Amniotic stem cell (primary cell): Measurements from ENCODE around the gene PDK4.
"Not testable (repeated sequence)": the region's sequence is repeated elsewhere in the genome, so short reads cannot be mapped to it uniquely, and the experiment has no call there.

ENCODE experiments used
- DNase-seq: peaks from one replicate; lab custom pipeline; 2025; lab: John Stamatoyannopoulos, UW

PDK4 gene

GRCh38 chr7:95569720-95570119, 26.6 kb downstream of the PDK4 start:
- no peak for DNase-seq

GRCh38 chr7:95560674-95561073, 35.6 kb downstream of the PDK4 start:
- no peak for DNase-seq

DNA sequence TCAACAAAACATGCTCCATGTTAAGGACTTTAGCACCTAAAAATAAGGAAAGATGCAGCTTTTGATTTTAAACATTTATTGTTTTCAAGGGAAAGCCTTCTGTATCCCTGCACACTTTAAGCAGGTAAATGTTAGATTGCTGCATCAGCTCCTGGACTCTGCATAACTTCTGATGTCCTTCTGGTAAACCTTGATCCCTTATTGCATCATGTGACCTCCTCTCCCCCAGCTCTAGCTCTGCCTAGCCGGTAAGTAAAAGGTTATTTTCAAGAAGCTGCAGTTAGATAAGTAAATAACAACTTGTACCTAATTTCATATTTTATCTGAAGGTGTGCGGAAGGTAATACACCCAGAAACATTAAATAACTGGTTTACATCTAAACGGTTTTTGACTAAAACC, 37.5 kb downstream of the PDK4 start:
- no peak for DNase-seq

DNA sequence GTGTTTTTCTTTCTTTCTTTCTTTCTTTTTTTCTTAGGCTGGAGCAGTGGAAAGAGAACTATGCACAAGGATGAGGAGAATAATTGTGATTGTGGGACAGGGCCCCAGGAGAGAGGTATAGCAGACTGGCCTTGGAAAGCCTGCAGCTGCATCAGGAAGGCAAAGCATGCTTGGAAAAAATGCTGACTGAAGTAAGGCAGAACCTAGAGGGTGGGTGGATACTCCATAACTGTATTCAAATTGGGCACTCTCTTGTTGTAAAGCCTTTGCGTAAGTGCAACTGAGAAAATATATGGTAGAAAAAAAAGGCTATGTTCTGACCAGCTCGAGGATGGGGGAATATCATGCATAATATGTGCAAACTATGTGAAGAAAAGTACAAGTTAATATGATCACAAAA, 39.5 kb downstream of the PDK4 start:
- DNase-seq: no peak

- DNase-seq: no peak
Measured at GRCh38 chr7:95553939-95554338, 42.4 kb downstream of the PDK4 start.

- not testable (repeated sequence) for DNase-seq
Measured at GRCh38 chr7:95552010-95552926, 44.0 kb downstream of the PDK4 start.

GRCh38 chr7:95550546-95550945, 45.8 kb downstream of the PDK4 start:
- no peak for DNase-seq

- no peak for DNase-seq
Measured at GRCh38 chr7:95549818-95550529, 46.3 kb downstream of the PDK4 start.

GRCh38 chr7:95547361-95548348, 48.7 kb downstream of the PDK4 start:
- DNase-seq: no peak

DNA sequence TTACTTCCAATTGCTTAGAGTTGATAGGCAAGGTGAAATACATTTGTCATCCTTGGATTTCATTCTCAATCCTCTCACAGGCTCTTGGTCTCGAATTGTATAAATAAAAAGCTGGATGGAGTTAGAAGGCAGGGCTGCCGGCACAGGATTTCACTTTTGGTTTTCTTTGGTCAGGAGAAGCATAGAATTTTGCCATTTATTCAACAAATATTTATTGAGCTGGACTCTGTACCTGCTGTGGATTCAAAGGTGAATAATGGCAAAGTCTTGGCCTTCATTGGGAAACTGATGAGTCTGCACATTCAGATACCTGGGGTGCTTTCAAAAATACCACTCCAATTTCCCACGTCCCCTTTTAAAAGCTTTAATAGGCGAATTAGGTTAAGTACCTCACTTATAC, 49.7 kb downstream of the PDK4 start:
- no peak for DNase-seq

DNA sequence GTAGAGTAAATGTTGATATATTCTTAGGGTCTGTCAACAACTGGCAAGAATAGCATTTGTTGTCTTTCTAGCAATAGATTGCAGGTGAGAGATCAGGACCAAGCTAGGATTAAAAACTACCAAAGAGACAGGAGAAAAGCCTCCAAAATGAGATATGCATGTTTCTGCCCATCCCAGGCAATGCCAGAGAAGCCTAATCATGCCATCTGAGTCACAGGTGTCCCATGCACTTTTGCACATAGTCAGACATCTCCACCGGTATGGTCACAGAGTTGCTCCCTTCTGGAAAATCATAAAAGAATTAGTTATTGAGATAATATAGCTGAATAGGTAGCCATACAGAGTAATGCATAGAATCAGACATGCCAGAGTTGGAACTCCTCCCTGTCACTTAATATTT, 50.6 kb downstream of the PDK4 start:
- DNase-seq: no peak

- peak; percentile 26 for DNase-seq
Measured at GRCh38 chr7:95545007-95545615, 51.2 kb downstream of the PDK4 start.

DNA sequence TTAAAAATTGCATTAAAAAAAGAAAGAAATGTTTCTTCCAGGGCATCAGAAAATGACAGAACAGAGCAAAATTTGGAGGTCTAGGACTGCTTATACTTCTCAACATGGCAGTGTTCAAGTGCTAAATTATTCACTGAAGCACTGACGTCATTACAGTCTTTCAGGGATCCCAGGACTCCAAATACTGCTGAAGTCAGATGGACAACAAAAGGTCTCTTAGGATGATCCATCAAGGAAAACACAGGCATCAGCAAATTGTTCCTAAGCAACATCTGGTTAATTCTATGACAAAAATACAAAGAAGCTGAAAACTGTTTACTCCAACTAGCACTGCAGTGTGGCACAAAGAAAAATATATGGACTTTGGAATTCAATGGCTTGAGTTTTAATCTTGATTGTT, 52.1 kb downstream of the PDK4 start:
- no peak for DNase-seq

GRCh38 chr7:95543312-95543711, 53.0 kb downstream of the PDK4 start:
- no peak for DNase-seq

GRCh38 chr7:95540366-95540765, 56.0 kb downstream of the PDK4 start:
- no peak for DNase-seq

DNA sequence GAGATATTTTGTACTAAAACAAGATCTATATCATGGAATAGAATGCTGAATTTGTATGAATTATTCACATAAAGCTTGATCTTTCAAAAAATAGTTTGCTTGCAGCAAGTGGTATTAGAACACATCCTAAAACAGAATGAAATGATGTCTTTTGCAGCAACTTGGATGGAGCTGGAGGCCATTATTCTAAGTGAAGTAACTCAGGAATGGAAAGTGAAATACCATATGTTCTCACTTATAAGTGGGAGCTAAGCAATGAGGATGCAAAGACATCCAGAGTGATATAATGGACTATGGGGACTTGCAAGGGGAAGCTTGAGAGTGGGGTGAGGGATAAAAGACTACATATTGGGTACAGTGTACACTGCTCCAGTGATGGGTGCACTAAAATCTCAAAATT, 56.9 kb downstream of the PDK4 start:
- no peak for DNase-seq

DNA sequence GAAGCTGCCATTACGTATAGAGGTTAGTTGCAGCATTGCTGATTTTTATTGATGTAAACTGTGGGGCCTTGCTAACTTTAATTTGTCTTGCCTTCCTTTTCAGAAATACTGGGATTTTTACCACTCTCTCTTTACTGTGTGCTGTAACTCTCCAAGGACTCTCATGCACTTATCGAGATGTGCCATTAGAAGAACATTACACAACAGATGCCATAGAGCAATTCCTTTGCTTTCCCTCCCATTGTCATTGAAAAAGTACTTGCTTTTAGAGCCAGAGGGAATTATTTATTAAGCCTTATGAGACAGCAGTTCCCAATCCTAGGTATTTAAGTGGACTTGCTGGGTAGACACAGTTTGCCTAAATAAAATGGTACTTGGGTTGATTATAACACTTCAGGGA, 58.8 kb downstream of the PDK4 start:
- DNase-seq: no peak

- DNase-seq: no peak
Measured at GRCh38 chr7:95536656-95537311, 59.5 kb downstream of the PDK4 start.

DNA sequence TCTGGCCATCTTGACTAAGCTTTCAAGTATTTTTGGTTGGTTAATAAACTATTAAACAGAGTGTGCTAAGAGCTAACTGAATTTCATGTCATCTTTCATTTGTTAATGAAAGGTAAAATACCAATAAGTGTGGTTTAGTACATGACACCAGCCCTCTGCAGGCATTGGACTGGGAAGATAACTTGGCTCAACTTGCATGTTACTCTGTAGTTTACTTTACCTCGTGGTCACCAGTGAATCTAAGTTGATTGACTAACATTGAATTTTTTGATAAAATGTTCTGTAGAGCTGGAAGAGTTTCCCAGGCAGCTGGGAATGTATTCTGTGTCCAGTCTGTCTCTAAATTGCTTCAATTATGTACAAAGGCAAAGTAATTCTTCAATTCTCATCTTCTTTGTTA, 60.7 kb downstream of the PDK4 start:
- DNase-seq: no peak

DNA sequence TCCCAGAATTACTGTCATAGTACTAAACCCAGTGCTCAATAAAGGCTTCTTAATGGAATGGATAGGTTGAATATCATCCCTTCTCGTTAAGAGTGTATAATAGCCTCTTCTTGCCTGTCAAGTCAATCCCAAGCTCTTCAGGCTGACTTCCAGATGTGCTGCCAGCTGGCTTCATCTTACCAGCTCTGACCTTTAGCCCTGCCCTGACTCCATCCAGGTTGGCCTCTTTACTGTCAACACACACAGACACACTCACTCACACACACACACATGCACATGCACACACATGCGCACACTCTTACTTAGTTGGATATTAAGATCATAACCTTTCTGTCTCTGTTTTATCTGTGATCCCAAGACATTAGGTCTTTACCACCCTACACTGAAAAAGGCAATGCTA, 61.5 kb downstream of the PDK4 start:
- DNase-seq: no peak
